Neural cell (in vitro differentiated cells): ENCODE measurements around the gene DND1. TPM values are rescaled to one million over a fixed set of nuclear protein-coding genes. Genes with fewer than 3 reads are reported as not detected.

ENCODE experiments used
- H2AFZ ChIP-seq: fragments of 200-600, 300-800 bp; sonication (generic), shearing (Covaris generic); 2 replicates; pipeline ENCODE4 v1.6.0; 2014; ENCODE audit warnings: low read depth, mild to moderate bottlenecking, antibody characterized with exemption, low read length, moderate library complexity
- H3F3A ChIP-seq: fragments of 200-600 bp; shearing (Covaris generic); 2 replicates; pipeline ENCODE4 v1.6.1; 2016; ENCODE audit warnings: mild to moderate bottlenecking, moderate library complexity, mixed read lengths, antibody characterized with exemption, low read length; ENCODE audit not compliant: insufficient read depth, poor library complexity, severe bottlenecking
- H3K27ac ChIP-seq: fragments of 200-600, 300-800 bp; sonication (generic), shearing (Covaris generic); 2 replicates; pipeline ENCODE4 v1.5.1; 2014; ENCODE audit warnings: mild to moderate bottlenecking, low read length, moderate library complexity
- H3K27me3 ChIP-seq: fragments of 300-800, 200-600 bp; sonication (generic), shearing (Covaris generic); 2 replicates; pipeline ENCODE4 v1.6.0; 2014; ENCODE audit warnings: mild to moderate bottlenecking, low read depth, low read length, moderate library complexity; ENCODE audit not compliant: insufficient read depth
- H3K36me3 ChIP-seq: fragments of 300-800, 200-600 bp; sonication (generic), shearing (Covaris generic); 2 replicates; pipeline ENCODE4 v1.5.1; 2014; ENCODE audit warnings: mild to moderate bottlenecking, antibody characterized with exemption, low read length, moderate library complexity; ENCODE audit not compliant: insufficient read depth
- H3K4me2 ChIP-seq: fragments of 300-800, 200-600 bp; sonication (generic), shearing (Covaris generic); 2 replicates; pipeline ENCODE4 v1.6.0; 2014; ENCODE audit warnings: mild to moderate bottlenecking, low read length
- H3K4me3 ChIP-seq: fragments of 300-800, 200-600 bp; sonication (generic), shearing (Covaris generic); 2 replicates; pipeline ENCODE4 v1.5.1; 2014; ENCODE audit warnings: mild to moderate bottlenecking, low read length, moderate library complexity
- H3K79me2 ChIP-seq: fragments of 200-600 bp; shearing (Covaris generic); replicated peaks from 2 replicates; pipeline ENCODE4 v1.6.0; 2014; ENCODE audit warnings: mild to moderate bottlenecking, low read length, moderate library complexity; ENCODE audit not compliant: insufficient read depth
- H3K9ac ChIP-seq: fragments of 300-800, 200-600 bp; sonication (generic), shearing (Covaris generic); 2 replicates; pipeline ENCODE4 v1.6.1; 2016; ENCODE audit warnings: mild to moderate bottlenecking, low read length, mixed read lengths
- H3K9me2 ChIP-seq: fragments of 200-600 bp; shearing (Covaris generic); 2 replicates; pipeline ENCODE4 v1.6.1; 2016; ENCODE audit warnings: mild to moderate bottlenecking, low read length, mixed read lengths; ENCODE audit not compliant: insufficient read depth
- H3K9me3 ChIP-seq: fragments of 200-600, 300-800 bp; sonication (generic), shearing (Covaris generic); 2 replicates; pipeline ENCODE4 v1.6.1; 2016; ENCODE audit warnings: mild to moderate bottlenecking, mixed run types, low read length, moderate library complexity, mixed read lengths
- H4K20me1 ChIP-seq: fragments of 200-600 bp; shearing (Covaris generic); 2 replicates; pipeline ENCODE4 v1.6.1; 2016; ENCODE audit warnings: mild to moderate bottlenecking, mixed run types; ENCODE audit not compliant: insufficient read depth
- EP300 ChIP-seq: fragments of 450-650 bp; conservative IDR thresholded peaks from 2 replicates; pipeline ENCODE4 v1.6.1; 2014; ENCODE audit warnings: antibody characterized with exemption, mild to moderate bottlenecking, moderate library complexity; ENCODE audit not compliant: poor library complexity, severe bottlenecking
- EZH2 ChIP-seq: fragments of 200-600, 300-800 bp; shearing (Covaris generic), sonication (generic); IDR thresholded peaks from 2 replicates; pipeline ENCODE4 v1.6.1; 2014; ENCODE audit warnings: antibody characterized with exemption, low read length, borderline replicate concordance, mild to moderate bottlenecking; ENCODE audit not compliant: insufficient read depth, poor library complexity, severe bottlenecking
- MXI1 ChIP-seq: fragments of 450-650 bp; conservative IDR thresholded peaks from 2 replicates; pipeline ENCODE4 v1.6.1; 2014; ENCODE audit warnings: antibody characterized with exemption, mild to moderate bottlenecking; ENCODE audit not compliant: poor library complexity, severe bottlenecking
- POLR2AphosphoS5 ChIP-seq: IDR thresholded peaks from 2 replicates; pipeline ENCODE4 v1.6.1; 2012
- RAD21 ChIP-seq: fragments of 450-650 bp; conservative IDR thresholded peaks from 2 replicates; pipeline ENCODE4 v1.6.1; 2014; ENCODE audit warnings: antibody characterized with exemption, mild to moderate bottlenecking, moderate library complexity
- REST ChIP-seq: IDR thresholded peaks from 2 replicates; pipeline ENCODE4 v1.6.1; 2012; ENCODE audit warnings: borderline replicate concordance
- SMC3 ChIP-seq: fragments of 450-650 bp; conservative IDR thresholded peaks from 2 replicates; pipeline ENCODE4 v1.6.1; 2014; ENCODE audit warnings: antibody characterized with exemption, mild to moderate bottlenecking, moderate library complexity; ENCODE audit not compliant: poor library complexity
- TAF1 ChIP-seq: IDR thresholded peaks from 2 replicates; pipeline ENCODE4 v1.6.1; 2012; ENCODE audit warnings: low read depth
- polyA plus RNA-seq: library from polyadenylated mRNA; depleted of rRNA; stranded (reverse); fragments of >200 nt; gene quantifications from 2 replicates; pipeline ENCODE4 v1.2.3, GENCODE V29; 2014
- TF ChIP-seq, protein P1 (sequence below): fragments of 450-650 bp; IDR thresholded peaks from 2 replicates; pipeline ENCODE4 v1.5.1; 2014; ENCODE audit warnings: antibody characterized with exemption, mild to moderate bottlenecking, moderate library complexity; ENCODE audit not compliant: poor library complexity, severe bottlenecking

The DND1 gene
- polyA plus RNA-seq, 1 donor from 2014 or later, result 4.4 TPM

DNA sequence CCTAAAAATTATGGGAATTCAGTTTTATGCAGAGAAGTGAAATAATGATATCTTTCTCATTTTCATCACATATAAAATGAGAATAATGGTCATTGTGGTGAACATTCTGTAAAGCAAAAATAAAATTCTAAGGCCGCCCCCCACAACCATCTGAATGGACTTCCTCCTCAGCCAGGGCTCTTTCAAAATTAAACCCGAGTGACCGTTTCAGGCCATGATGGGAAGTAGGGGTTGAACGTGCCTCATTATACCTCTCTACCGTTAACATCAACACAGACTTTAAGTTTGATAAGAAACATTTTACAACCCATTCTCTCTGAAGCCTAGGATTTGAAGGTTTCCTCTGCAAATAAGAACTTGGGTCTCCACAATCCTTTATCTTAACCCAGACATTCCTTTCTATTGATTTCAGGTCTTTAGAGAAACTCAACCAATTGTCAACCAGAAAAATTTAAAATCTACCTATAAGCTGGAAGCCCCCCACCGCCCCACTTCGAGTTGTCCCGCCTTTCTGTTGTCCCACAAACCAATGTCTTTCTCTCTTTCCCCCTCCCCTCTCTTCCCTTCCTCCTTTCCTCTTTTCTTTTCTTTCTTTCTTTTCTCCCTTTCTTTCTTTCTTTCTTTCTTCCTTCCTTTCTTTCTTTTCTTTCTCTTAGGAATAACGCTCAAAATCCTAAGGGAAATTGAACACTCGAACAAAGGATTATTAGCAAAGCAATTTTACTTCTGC lies 35.8 kb downstream of the DND1 start:
- H4K20me1 ChIP-seq, result no peaks in the 10 kb centered on the region
- TF ChIP-seq MXI1 (no peak), SMC3 (no peak), RAD21 (no peak), TAF1 (no peak), POLR2AphosphoS5 (no peak), EP300 (no peak), EZH2 (no peak), REST (no peak)
- TF ChIP-seq, protein P1, sequence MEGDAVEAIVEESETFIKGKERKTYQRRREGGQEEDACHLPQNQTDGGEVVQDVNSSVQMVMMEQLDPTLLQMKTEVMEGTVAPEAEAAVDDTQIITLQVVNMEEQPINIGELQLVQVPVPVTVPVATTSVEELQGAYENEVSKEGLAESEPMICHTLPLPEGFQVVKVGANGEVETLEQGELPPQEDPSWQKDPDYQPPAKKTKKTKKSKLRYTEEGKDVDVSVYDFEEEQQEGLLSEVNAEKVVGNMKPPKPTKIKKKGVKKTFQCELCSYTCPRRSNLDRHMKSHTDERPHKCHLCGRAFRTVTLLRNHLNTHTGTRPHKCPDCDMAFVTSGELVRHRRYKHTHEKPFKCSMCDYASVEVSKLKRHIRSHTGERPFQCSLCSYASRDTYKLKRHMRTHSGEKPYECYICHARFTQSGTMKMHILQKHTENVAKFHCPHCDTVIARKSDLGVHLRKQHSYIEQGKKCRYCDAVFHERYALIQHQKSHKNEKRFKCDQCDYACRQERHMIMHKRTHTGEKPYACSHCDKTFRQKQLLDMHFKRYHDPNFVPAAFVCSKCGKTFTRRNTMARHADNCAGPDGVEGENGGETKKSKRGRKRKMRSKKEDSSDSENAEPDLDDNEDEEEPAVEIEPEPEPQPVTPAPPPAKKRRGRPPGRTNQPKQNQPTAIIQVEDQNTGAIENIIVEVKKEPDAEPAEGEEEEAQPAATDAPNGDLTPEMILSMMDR, result no peak
- H3K9me2 ChIP-seq, result no peaks in the 10 kb centered on the region
- no peaks in the 10 kb centered on the region for H3K36me3 ChIP-seq
- no peaks in the 10 kb centered on the region for H3K9me3 ChIP-seq
- H3F3A ChIP-seq, result no peaks in the 10 kb centered on the region
- no peak overlapping the region for H3K27ac ChIP-seq
- H3K27me3 ChIP-seq, result no peaks in the 10 kb centered on the region
- no peak overlapping the region for H3K4me2 ChIP-seq
- no peaks in the 10 kb centered on the region for H3K79me2 ChIP-seq
- H2AFZ ChIP-seq, result no peak overlapping the region
- H3K4me3 ChIP-seq, result no peak overlapping the region
- no peak overlapping the region for H3K9ac ChIP-seq

DNA sequence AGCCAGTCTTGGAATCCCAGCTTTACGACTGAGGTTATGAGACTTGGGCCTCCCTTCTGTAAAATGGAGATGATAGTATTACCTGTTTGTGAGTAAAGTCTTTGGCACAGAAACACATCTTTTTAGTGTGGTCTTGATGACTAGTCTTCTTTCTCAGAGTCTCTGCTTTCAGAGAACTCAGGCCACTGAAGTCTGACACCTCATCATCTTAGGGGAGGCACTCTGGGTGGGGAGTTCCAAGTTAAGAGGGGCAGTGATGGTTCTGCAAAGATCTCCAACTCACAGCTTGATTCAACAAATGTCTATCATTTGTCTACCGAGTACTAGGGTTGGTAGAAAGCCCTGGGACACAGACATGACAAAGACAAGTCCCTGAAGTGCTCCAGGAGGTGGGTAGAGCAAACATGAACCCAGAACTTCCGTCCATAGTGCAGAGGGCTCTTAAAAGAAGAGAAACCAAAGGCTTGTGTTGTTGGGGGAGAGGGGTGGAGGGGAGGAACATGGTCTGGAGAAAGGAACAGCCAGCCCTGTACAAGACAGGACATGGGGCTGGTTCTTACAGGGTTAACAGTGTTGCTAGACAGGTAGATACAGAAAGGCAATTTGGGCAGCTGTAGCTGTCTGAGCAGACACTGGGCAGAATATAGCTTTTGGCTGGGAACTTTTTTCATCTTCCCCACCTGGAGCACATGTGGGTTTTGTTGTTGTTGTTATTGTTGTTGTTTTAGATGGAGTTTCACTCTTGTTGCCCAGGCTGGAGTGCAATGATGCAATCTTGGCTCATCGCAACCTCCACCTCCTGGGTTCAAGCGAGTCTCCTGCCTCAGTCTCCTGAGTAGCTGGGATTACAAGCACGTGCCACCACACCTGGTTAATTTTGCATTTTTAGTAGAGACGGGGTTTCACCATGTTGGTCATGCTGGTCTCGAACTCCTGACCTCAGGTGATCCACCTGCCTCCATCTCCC lies 37.8 kb downstream of the DND1 start:
- Histone ChIP-seq H3K27me3 (no peaks in the 10 kb centered on the region), H4K20me1 (no peaks in the 10 kb centered on the region), H2AFZ (no peak overlapping the region), H3K27ac (no peak overlapping the region), H3K4me3 (no peak overlapping the region), H3K9me3 (no peaks in the 10 kb centered on the region), H3K4me2 (no peak overlapping the region), H3K36me3 (no peaks in the 10 kb centered on the region), H3F3A (no peaks in the 10 kb centered on the region), H3K79me2 (no peaks in the 10 kb centered on the region), H3K9me2 (no peaks in the 10 kb centered on the region), H3K9ac (no peak overlapping the region)
- TF ChIP-seq EP300, result no peak
